GM18511 (cell line): Measurements from ENCODE around the gene ZNF467.

Source experiments
- ATAC-seq: cut with Tn5 transposase; IDR thresholded peaks from one replicate; pipeline ENCODE4 v1.9.1; 2021; ENCODE audit warnings: mild to moderate bottlenecking, moderate library complexity; ENCODE audit not compliant: unreplicated experiment

ZNF467 gene

GRCh38 chr7:149729586-149729982 is 43.8 kb downstream of the ZNF467 start:
- ATAC-seq: no peak

GRCh38 chr7:149728491-149729375 is 44.7 kb downstream of the ZNF467 start:
- ATAC-seq: no peak

GRCh38 chr7:149727899-149728476 is 45.4 kb downstream of the ZNF467 start:
- no peak for ATAC-seq

GRCh38 chr7:149727053-149727898 is 46.1 kb downstream of the ZNF467 start:
- no peak for ATAC-seq

GRCh38 chr7:149725916-149726315 is 47.5 kb downstream of the ZNF467 start:
- no peak for ATAC-seq

GRCh38 chr7:149725426-149725821 is 48.0 kb downstream of the ZNF467 start:
- no peak for ATAC-seq

GRCh38 chr7:149724661-149725425 is 48.5 kb downstream of the ZNF467 start:
- no peak for ATAC-seq

- no peak for ATAC-seq
Measured at GRCh38 chr7:149723795-149724495, 49.4 kb downstream of the ZNF467 start.

- no peak for ATAC-seq
Measured at GRCh38 chr7:149723082-149723767, 50.2 kb downstream of the ZNF467 start.

- no peak for ATAC-seq
Measured at GRCh38 chr7:149722356-149722957, 50.9 kb downstream of the ZNF467 start.

- ATAC-seq: no peak
Measured at GRCh38 chr7:149721084-149721601, 52.2 kb downstream of the ZNF467 start.

- ATAC-seq: no peak
Measured at GRCh38 chr7:149720372-149721083, 52.9 kb downstream of the ZNF467 start.

- ATAC-seq: no peak
Measured at GRCh38 chr7:149719912-149720335, 53.5 kb downstream of the ZNF467 start.

- ATAC-seq: no peak
Measured at GRCh38 chr7:149719050-149719899, 54.1 kb downstream of the ZNF467 start.

- no peak for ATAC-seq
Measured at GRCh38 chr7:149718730-149719049, 54.7 kb downstream of the ZNF467 start.

- no peak for ATAC-seq
Measured at GRCh38 chr7:149717481-149717880, 55.9 kb downstream of the ZNF467 start.

- no peak for ATAC-seq
Measured at GRCh38 chr7:149716932-149717307, 56.5 kb downstream of the ZNF467 start.
